Subcutaneous preadipocyte (primary cell): ENCODE results near the gene ZNF280B. TPM values are rescaled to one million over a fixed set of nuclear protein-coding genes. Genes with fewer than 3 reads are reported as not detected.

Source experiments
- total RNA-seq: library from RNA; depleted of rRNA; stranded (reverse); fragments of >200 nt; gene quantifications from 2 replicates; pipeline ENCODE4 v1.2.3, GENCODE V29; 2012

ZNF280B gene
- 0.73 and 0.98 TPM in 2 replicates for total RNA-seq

GRCh38 chr22:22508274-22509176 lies at the start of gene ZNF280B:
Gene ZNF280B (minus strand): TSS chr22:22508742. CDS start chr22:22489398, 19,344 bp downstream.

GRCh38 chr22:22520020-22520656 lies 11.6 kb upstream of the ZNF280B start, which contains the start of gene ZNF280A:
Gene ZNF280A (minus strand): TSS chr22:22520270. CDS start chr22:22515630, 4,640 bp downstream.

Other genes starting within 250 kb of the ZNF280B start
- gene ZNF280A, start 11.5 kb upstream of the ZNF280B start, total RNA-seq = 0.20 and 0.37 TPM in 2 replicates
- 0.20 and 0.37 TPM in 2 replicates for gene PRAME, start 50.5 kb upstream of the ZNF280B start, total RNA-seq
- not detected in 2 replicates for gene GGTLC2, start 135.9 kb upstream of the ZNF280B start, total RNA-seq